ENCODE measurements around the gene KAZN.

Gene KAZN

GRCh38 chr1:14738647-14739046 lies 140.2 kb downstream of the KAZN start:
- Histone ChIP-seq H3K4me2 (ENCODE audit: low read depth, low read length) (no peak overlapping the region), H3K79me2 (ENCODE audit: low read length) (no peaks in the 10 kb centered on the region), H4K20me1 (ENCODE audit: insufficient read depth, low read length) (no peaks in the 10 kb centered on the region), H3K9ac (ENCODE audit: low read length) (no peak overlapping the region), H3K36me3 (replicated peaks; ENCODE audit: insufficient read depth, low read length) (no peaks in the 10 kb centered on the region), H3F3A (ENCODE audit: insufficient read depth, low read length) (no peaks in the 10 kb centered on the region), H3K27ac (ENCODE audit: low read length) (no peak overlapping the region), H3K9me2 (replicated peaks; ENCODE audit: insufficient read depth, low read length) (no peaks in the 10 kb centered on the region), H2AFZ (ENCODE audit: low read length) (no peak overlapping the region), H3K27me3 (replicated peaks; ENCODE audit: insufficient read depth, low read length) (no peaks in the 10 kb centered on the region), H3K4me3 (ENCODE audit: low read length) (no peak overlapping the region), H3K9me3 (replicated peaks; ENCODE audit: insufficient read depth, low read length) (no peaks in the 10 kb centered on the region), H3K4me1 (ENCODE audit: low read length) (no peaks in the 10 kb centered on the region)
- TF ChIP-seq EZH2 (optimal IDR thresholded peaks at IDR 0.05; ENCODE audit: low read depth, low read length) (no peak), EZH2phosphoT487 (IDR thresholded peaks at IDR 0.05; ENCODE audit: low read length) (no peak), CTCF (IDR thresholded peaks at IDR 0.05; ENCODE audit: low read length) (no peak)
- DNase-seq = no peak

GRCh38 chr1:14739082-14739832 lies 140.8 kb downstream of the KAZN start:
- H3K9me3 ChIP-seq (replicated peaks; ENCODE audit: insufficient read depth, low read length) = no peaks in the 10 kb centered on the region
- no peaks in the 10 kb centered on the region for H3K4me1 ChIP-seq (ENCODE audit: low read length)
- no peak overlapping the region for H3K4me3 ChIP-seq (ENCODE audit: low read length)
- no peak overlapping the region for H3K4me2 ChIP-seq (ENCODE audit: low read depth, low read length)
- no peaks in the 10 kb centered on the region for H4K20me1 ChIP-seq (ENCODE audit: insufficient read depth, low read length)
- H3K79me2 ChIP-seq (ENCODE audit: low read length) = no peaks in the 10 kb centered on the region
- H3K27me3 ChIP-seq (replicated peaks; ENCODE audit: insufficient read depth, low read length) = no peaks in the 10 kb centered on the region
- no peak overlapping the region for H2AFZ ChIP-seq (ENCODE audit: low read length)
- no peak overlapping the region for H3K9ac ChIP-seq (ENCODE audit: low read length)
- no peak for DNase-seq
- H3K36me3 ChIP-seq (replicated peaks; ENCODE audit: insufficient read depth, low read length) = no peaks in the 10 kb centered on the region
- H3K9me2 ChIP-seq (replicated peaks; ENCODE audit: insufficient read depth, low read length) = no peaks in the 10 kb centered on the region
- TF ChIP-seq CTCF (IDR thresholded peaks at IDR 0.05; ENCODE audit: low read length) = no peak
- no peak for TF ChIP-seq EZH2 (optimal IDR thresholded peaks at IDR 0.05; ENCODE audit: low read depth, low read length)
- no peak for TF ChIP-seq EZH2phosphoT487 (IDR thresholded peaks at IDR 0.05; ENCODE audit: low read length)
- no peaks in the 10 kb centered on the region for H3F3A ChIP-seq (ENCODE audit: insufficient read depth, low read length)
- no peak overlapping the region for H3K27ac ChIP-seq (ENCODE audit: low read length)

GRCh38 chr1:14740016-14740415 lies 141.5 kb downstream of the KAZN start:
- H3K9me3 ChIP-seq (replicated peaks; ENCODE audit: insufficient read depth, low read length) = no peaks in the 10 kb centered on the region
- no peaks in the 10 kb centered on the region for H4K20me1 ChIP-seq (ENCODE audit: insufficient read depth, low read length)
- H3K27ac ChIP-seq (ENCODE audit: low read length) = no peak overlapping the region
- no peak overlapping the region for H3K4me2 ChIP-seq (ENCODE audit: low read depth, low read length)
- H3K4me1 ChIP-seq (ENCODE audit: low read length) = no peaks in the 10 kb centered on the region
- DNase-seq = no peak
- no peaks in the 10 kb centered on the region for H3K27me3 ChIP-seq (replicated peaks; ENCODE audit: insufficient read depth, low read length)
- H3K36me3 ChIP-seq (replicated peaks; ENCODE audit: insufficient read depth, low read length) = no peaks in the 10 kb centered on the region
- no peak overlapping the region for H2AFZ ChIP-seq (ENCODE audit: low read length)
- TF ChIP-seq EZH2phosphoT487 (IDR thresholded peaks at IDR 0.05; ENCODE audit: low read length) (no peak), CTCF (IDR thresholded peaks at IDR 0.05; ENCODE audit: low read length) (no peak), EZH2 (optimal IDR thresholded peaks at IDR 0.05; ENCODE audit: low read depth, low read length) (no peak)
- H3K9ac ChIP-seq (ENCODE audit: low read length) = no peak overlapping the region
- no peak overlapping the region for H3K4me3 ChIP-seq (ENCODE audit: low read length)
- H3F3A ChIP-seq (ENCODE audit: insufficient read depth, low read length) = no peaks in the 10 kb centered on the region
- H3K79me2 ChIP-seq (ENCODE audit: low read length) = no peaks in the 10 kb centered on the region
- no peaks in the 10 kb centered on the region for H3K9me2 ChIP-seq (replicated peaks; ENCODE audit: insufficient read depth, low read length)

All from MM.1S (cell line).